Astrocyte (in vitro differentiated cells and primary cell): ENCODE data around the gene MAPKAPK3. TPM values are rescaled to one million over a fixed set of nuclear protein-coding genes. Genes with fewer than 3 reads are reported as not detected.

Experiments
- DNase-seq: peaks from one replicate; pipeline ENCODE4 v3.0.0-alpha.2; 2010; ENCODE audit warnings: low read depth
- FAIRE-seq: peaks from 2 replicates; lab custom pipeline; 2011; peaks lifted over from hg19 to GRCh38; lab: Jason Lieb, UNC
- H2AFZ ChIP-seq: 2 replicates; pipeline ENCODE4 v1.6.0; 2012; ENCODE audit warnings: low read depth, low read length, inconsistent platforms
- H3K27ac ChIP-seq: 2 replicates; pipeline ENCODE4 v1.5.1; 2011; ENCODE audit warnings: low read depth, low read length, inconsistent platforms
- H3K27me3 ChIP-seq: 2 replicates; pipeline ENCODE4 v1.6.0; 2011; ENCODE audit warnings: low read length, inconsistent platforms; ENCODE audit not compliant: insufficient read depth
- H3K36me3 ChIP-seq: 2 replicates; pipeline ENCODE4 v1.5.1; 2011; ENCODE audit warnings: low read length, inconsistent platforms; ENCODE audit not compliant: insufficient read depth
- H3K4me1 ChIP-seq: 2 replicates; pipeline ENCODE4 v1.5.1; 2011; ENCODE audit warnings: low read length, inconsistent platforms; ENCODE audit not compliant: insufficient read depth
- H3K4me2 ChIP-seq: 2 replicates; pipeline ENCODE4 v1.6.0; 2012; ENCODE audit warnings: low read length, inconsistent platforms
- H3K4me3 ChIP-seq: 2 replicates; pipeline ENCODE4 v1.5.1; 2011; ENCODE audit warnings: low read depth, mild to moderate bottlenecking, low read length, inconsistent platforms; ENCODE audit not compliant: insufficient read depth
- H3K79me2 ChIP-seq: 2 replicates; pipeline ENCODE4 v1.6.0; 2012; ENCODE audit warnings: mild to moderate bottlenecking, low read length, inconsistent platforms; ENCODE audit not compliant: insufficient read depth
- H3K9ac ChIP-seq: 2 replicates; pipeline ENCODE4 v1.6.0; 2012; ENCODE audit warnings: mild to moderate bottlenecking, low read length, inconsistent platforms
- H3K9me3 ChIP-seq: 2 replicates; pipeline ENCODE4 v1.5.1; 2012; ENCODE audit warnings: low read depth, mild to moderate bottlenecking, low read length, inconsistent platforms; ENCODE audit not compliant: insufficient read depth
- H4K20me1 ChIP-seq: 2 replicates; pipeline ENCODE4 v1.6.0; 2012; ENCODE audit warnings: low read length, inconsistent platforms; ENCODE audit not compliant: insufficient read depth
- H3K27ac Mint-ChIP-seq: one replicate; pipeline ENCODE4 v1.8.0; 2021; ENCODE audit warnings: mild to moderate bottlenecking, mixed read lengths; ENCODE audit not compliant: unreplicated experiment
- H3K27me3 Mint-ChIP-seq: one replicate; pipeline ENCODE4 v1.8.0; 2021; ENCODE audit warnings: low read depth, mixed read lengths; ENCODE audit not compliant: unreplicated experiment
- H3K36me3 Mint-ChIP-seq: one replicate; pipeline ENCODE4 v1.8.0; 2021; ENCODE audit warnings: low read depth, mixed read lengths; ENCODE audit not compliant: unreplicated experiment
- H3K4me1 Mint-ChIP-seq: one replicate; pipeline ENCODE4 v1.8.0; 2021; ENCODE audit warnings: low read depth, mixed read lengths; ENCODE audit not compliant: unreplicated experiment
- H3K4me3 Mint-ChIP-seq: one replicate; pipeline ENCODE4 v1.8.0; 2021; ENCODE audit warnings: mild to moderate bottlenecking, moderate library complexity, mixed read lengths; ENCODE audit not compliant: unreplicated experiment
- H3K9me3 Mint-ChIP-seq: one replicate; pipeline ENCODE4 v1.8.0; 2021; ENCODE audit warnings: mild to moderate bottlenecking, mixed read lengths; ENCODE audit not compliant: unreplicated experiment
- EZH2 ChIP-seq: IDR thresholded peaks from 2 replicates; pipeline ENCODE4 v1.6.1; 2012; ENCODE audit warnings: mild to moderate bottlenecking, low read length, inconsistent platforms; ENCODE audit not compliant: insufficient read depth
- total RNA-seq: library from RNA; stranded (reverse); gene quantifications from 2 replicates; pipeline ENCODE4 v1.2.1, GENCODE V29; 2021
- TF ChIP-seq, protein P1 (sequence below): IDR thresholded peaks from 2 replicates; pipeline ENCODE4 v1.5.1; 2011; ENCODE audit warnings: low read depth, mild to moderate bottlenecking, inconsistent platforms, low read length, moderate library complexity; ENCODE audit not compliant: insufficient read depth

The MAPKAPK3 gene
- total RNA-seq, 1 donor from 2014 or later = 23.4 TPM

DNA sequence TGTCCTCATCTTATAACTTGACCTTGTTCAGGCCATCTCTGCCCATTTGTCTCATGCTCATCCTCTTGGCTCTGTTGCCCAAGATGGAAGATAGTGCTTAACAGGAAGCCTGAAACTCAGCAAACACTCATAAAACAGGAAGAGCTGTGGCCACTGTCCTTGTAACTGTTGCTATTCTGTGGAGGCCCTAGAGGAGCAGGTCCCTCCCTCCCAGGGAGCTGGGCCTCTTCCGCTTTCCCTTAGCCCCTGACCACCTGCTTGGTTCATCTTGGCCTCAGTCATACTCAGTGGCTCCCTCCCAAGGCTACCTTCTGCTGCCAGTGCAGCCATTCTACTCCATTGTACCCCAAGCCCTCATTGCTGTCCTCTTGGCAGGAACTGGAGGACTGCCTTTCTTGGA, 3.5 kb downstream of the MAPKAPK3 start:
- TF ChIP-seq, protein P1, sequence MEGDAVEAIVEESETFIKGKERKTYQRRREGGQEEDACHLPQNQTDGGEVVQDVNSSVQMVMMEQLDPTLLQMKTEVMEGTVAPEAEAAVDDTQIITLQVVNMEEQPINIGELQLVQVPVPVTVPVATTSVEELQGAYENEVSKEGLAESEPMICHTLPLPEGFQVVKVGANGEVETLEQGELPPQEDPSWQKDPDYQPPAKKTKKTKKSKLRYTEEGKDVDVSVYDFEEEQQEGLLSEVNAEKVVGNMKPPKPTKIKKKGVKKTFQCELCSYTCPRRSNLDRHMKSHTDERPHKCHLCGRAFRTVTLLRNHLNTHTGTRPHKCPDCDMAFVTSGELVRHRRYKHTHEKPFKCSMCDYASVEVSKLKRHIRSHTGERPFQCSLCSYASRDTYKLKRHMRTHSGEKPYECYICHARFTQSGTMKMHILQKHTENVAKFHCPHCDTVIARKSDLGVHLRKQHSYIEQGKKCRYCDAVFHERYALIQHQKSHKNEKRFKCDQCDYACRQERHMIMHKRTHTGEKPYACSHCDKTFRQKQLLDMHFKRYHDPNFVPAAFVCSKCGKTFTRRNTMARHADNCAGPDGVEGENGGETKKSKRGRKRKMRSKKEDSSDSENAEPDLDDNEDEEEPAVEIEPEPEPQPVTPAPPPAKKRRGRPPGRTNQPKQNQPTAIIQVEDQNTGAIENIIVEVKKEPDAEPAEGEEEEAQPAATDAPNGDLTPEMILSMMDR = no peak
- no peak for TF ChIP-seq EZH2
- H3K36me3 ChIP-seq = no peaks in the 10 kb centered on the region
- Mint-ChIP-seq H3K36me3 (peaks cover 15% of the 10 kb centered on the region), H3K27me3 (peaks cover 9% of the 10 kb centered on the region), H3K27ac (no peak overlapping the region), H3K4me1 (peaks cover 17% of the 10 kb centered on the region), H3K4me3 (no peak overlapping the region), H3K9me3 (no peaks in the 10 kb centered on the region)
- peaks cover 28% of the 10 kb centered on the region for H3K4me1 ChIP-seq
- peaks cover 13% of the 10 kb centered on the region for H4K20me1 ChIP-seq
- DNase-seq (no peak), FAIRE-seq (no peak)
- H3K9me3 ChIP-seq = no peaks in the 10 kb centered on the region
- H3K4me2 ChIP-seq = no peak overlapping the region
- no peak overlapping the region for H2AFZ ChIP-seq
- peaks cover 5% of the 10 kb centered on the region for H3K79me2 ChIP-seq
- H3K27ac ChIP-seq = no peak overlapping the region
- no peak overlapping the region for H3K4me3 ChIP-seq
- H3K27me3 ChIP-seq = no peaks in the 10 kb centered on the region
- H3K9ac ChIP-seq = no peak overlapping the region

DNA sequence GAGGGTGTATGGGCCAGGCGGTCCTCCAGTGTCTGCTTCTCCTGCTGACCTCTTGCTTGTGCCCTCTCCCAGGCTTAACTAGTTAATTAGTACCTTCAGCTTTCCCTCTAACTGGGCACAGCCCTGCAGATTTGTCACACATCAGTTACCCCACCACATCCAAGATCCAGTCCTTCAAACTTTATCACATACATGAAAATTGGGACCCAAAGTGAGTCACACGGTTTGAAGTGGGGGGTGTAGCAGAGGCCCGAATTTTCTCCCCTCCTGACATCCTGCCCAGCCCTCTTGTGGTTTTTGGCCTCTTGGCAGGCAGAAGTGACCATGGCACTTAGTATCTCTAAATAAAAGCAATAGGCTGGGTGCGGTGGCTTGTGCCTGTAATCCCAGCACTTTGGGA, 3.9 kb downstream of the MAPKAPK3 start:
- TF ChIP-seq, protein P1 = no peak
- no peak for TF ChIP-seq EZH2
- Histone ChIP-seq H3K9me3 (no peaks in the 10 kb centered on the region), H3K27me3 (no peaks in the 10 kb centered on the region), H3K4me3 (no peak overlapping the region), H2AFZ (no peak overlapping the region), H3K4me2 (no peak overlapping the region), H3K4me1 (peaks cover 28% of the 10 kb centered on the region), H3K27ac (no peak overlapping the region), H3K9ac (no peak overlapping the region), H4K20me1 (peaks cover 13% of the 10 kb centered on the region), H3K79me2 (peaks cover 5% of the 10 kb centered on the region), H3K36me3 (no peaks in the 10 kb centered on the region)
- peaks cover 17% of the 10 kb centered on the region for H3K4me1 Mint-ChIP-seq
- H3K27ac Mint-ChIP-seq = no peak overlapping the region
- no peak overlapping the region for H3K4me3 Mint-ChIP-seq
- peaks cover 15% of the 10 kb centered on the region for H3K36me3 Mint-ChIP-seq
- no peak for FAIRE-seq
- H3K27me3 Mint-ChIP-seq = peaks cover 5% of the 10 kb centered on the region
- H3K9me3 Mint-ChIP-seq = no peaks in the 10 kb centered on the region
- no peak for DNase-seq

DNA sequence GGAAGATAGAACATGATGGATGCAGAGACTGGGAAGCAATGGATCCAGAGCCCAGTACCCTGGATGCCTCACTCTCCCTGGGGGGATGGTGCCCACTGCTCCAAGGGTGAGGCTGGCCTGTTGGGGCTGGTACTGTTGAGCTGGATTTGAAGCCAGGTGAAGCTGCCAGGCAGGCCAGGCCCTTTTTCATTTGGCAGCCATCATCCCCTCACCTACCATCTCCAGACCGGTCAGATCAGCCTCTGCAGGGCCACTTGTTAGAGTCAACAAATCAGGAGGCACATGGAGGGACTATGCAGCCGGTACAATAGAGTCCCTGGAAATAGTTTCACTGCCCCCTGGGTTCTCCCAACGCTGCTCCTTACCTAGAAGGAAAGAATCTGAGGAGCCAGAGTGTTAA, 5.9 kb downstream of the MAPKAPK3 start:
- Histone ChIP-seq H3K9ac (no peak overlapping the region), H3K4me3 (no peak overlapping the region), H3K27me3 (no peaks in the 10 kb centered on the region), H3K36me3 (no peaks in the 10 kb centered on the region), H3K4me2 (no peak overlapping the region), H3K79me2 (peaks cover 5% of the 10 kb centered on the region), H3K4me1 (peaks cover 25% of the 10 kb centered on the region), H3K9me3 (no peaks in the 10 kb centered on the region), H2AFZ (no peak overlapping the region), H4K20me1 (peaks cover 17% of the 10 kb centered on the region), H3K27ac (no peak overlapping the region)
- Mint-ChIP-seq H3K4me3 (no peak overlapping the region), H3K4me1 (peaks cover 22% of the 10 kb centered on the region), H3K9me3 (no peaks in the 10 kb centered on the region), H3K27ac (no peak overlapping the region), H3K27me3 (peaks cover 5% of the 10 kb centered on the region), H3K36me3 (peaks cover 15% of the 10 kb centered on the region)
- TF ChIP-seq, protein P1 = no peak
- no peak for TF ChIP-seq EZH2
- no peak for DNase-seq
- FAIRE-seq = no peak
